ENCODE results near the gene TMUB2.

The TMUB2 gene

DNA sequence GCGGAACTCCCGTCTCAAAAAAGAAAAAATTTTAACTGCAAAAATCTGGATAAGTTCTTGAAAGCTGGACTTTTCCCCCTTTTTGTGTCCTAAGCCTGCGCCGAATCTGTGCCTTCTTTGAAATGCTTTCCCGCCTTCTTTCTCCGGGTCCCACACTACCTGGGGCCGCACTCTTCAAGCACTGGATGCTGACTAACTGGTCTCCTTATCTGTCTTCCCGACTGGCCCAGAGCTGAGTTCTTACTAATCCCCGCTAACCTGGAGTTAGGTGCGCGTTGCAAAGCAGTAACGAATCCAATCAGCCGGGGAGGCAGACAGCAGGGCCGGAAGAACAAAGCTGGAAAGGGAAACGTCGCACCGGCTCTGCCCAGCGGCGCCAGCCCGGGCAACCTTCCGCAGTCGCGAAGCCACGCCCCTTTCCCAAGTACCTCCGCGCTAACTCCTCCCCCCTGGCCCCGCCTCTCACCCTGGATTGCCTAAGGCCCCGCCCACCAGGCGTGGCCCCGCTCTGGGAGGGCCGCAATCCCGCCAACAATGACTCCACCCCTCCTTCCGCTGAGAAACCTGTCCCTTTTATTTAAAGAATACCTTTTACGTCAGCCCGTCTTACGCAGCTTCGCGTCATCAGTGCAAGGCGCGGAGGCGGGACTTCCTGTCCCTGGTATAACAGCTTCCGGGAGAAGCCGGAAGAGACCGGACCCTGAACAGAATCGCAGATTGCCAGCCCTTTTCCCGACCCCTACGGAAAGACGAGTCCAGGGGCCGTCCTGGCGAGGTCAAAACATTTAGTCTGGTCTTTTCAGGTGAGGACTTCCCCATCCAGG is at the start of gene TMUB2:
TMUB2 (plus strand) TSS at position 666 of the 824 bp plus-strand sequence. CDS start 737 bp downstream, outside the sequence.
- ChIA-PET CTCF (interaction anchor here (0.7 to 2.1 kb wide), 10 partner anchors 11 to 308 kb away, joined by 3 to 16 read pairs (median 4); no protein-coding TSS in a partner anchor), POLR2A (interaction anchor here (0.6 to 2.9 kb wide), 31 partner anchors 12 to 317 kb away, joined by 3 to 46 read pairs (median 5); partner anchors contain the start of genes ASB16, ATXN7L3, GPATCH8 and GRN)
- TF ChIP-seq, protein P1, sequence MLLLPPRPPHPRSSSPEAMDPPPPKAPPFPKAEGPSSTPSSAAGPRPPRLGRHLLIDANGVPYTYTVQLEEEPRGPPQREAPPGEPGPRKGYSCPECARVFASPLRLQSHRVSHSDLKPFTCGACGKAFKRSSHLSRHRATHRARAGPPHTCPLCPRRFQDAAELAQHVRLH (tag by site-specific recombination; IDR thresholded peaks at IDR 0.05), result peak; percentile 35; the same call in 1 of the 2 replicates
- TF ChIP-seq ZNF510 (tag by site-specific recombination; IDR thresholded peaks at IDR 0.05; ENCODE audit: insufficient replicate concordance), result no peak
- TF ChIP-seq ZSCAN30 (tag by site-specific recombination; IDR thresholded peaks at IDR 0.05), result no peak
- TF ChIP-seq REPIN1 (tag by site-specific recombination; IDR thresholded peaks at IDR 0.05; ENCODE audit: low read depth), result no peak
- TF ChIP-seq, protein P2, sequence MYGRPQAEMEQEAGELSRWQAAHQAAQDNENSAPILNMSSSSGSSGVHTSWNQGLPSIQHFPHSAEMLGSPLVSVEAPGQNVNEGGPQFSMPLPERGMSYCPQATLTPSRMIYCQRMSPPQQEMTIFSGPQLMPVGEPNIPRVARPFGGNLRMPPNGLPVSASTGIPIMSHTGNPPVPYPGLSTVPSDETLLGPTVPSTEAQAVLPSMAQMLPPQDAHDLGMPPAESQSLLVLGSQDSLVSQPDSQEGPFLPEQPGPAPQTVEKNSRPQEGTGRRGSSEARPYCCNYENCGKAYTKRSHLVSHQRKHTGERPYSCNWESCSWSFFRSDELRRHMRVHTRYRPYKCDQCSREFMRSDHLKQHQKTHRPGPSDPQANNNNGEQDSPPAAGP (tag by site-specific recombination; IDR thresholded peaks at IDR 0.05), result peak; percentile 55; the same call in 1 of the 2 replicates
- TF ChIP-seq ZNF600 (tag by site-specific recombination; IDR thresholded peaks at IDR 0.05), result peak; percentile 91
- TF ChIP-seq ZNF366 (tag by site-specific recombination; conservative IDR thresholded peaks at IDR 0.05), result peak; percentile 50; the same call in 1 of the 2 replicates
- TF ChIP-seq KLF8 (tag by site-specific recombination; IDR thresholded peaks at IDR 0.05), result peak; percentile 95
- peak; percentile 89 for TF ChIP-seq KLF9 (tag by site-specific recombination; IDR thresholded peaks at IDR 0.05; ENCODE audit: low read depth)
- TF ChIP-seq, protein P3, sequence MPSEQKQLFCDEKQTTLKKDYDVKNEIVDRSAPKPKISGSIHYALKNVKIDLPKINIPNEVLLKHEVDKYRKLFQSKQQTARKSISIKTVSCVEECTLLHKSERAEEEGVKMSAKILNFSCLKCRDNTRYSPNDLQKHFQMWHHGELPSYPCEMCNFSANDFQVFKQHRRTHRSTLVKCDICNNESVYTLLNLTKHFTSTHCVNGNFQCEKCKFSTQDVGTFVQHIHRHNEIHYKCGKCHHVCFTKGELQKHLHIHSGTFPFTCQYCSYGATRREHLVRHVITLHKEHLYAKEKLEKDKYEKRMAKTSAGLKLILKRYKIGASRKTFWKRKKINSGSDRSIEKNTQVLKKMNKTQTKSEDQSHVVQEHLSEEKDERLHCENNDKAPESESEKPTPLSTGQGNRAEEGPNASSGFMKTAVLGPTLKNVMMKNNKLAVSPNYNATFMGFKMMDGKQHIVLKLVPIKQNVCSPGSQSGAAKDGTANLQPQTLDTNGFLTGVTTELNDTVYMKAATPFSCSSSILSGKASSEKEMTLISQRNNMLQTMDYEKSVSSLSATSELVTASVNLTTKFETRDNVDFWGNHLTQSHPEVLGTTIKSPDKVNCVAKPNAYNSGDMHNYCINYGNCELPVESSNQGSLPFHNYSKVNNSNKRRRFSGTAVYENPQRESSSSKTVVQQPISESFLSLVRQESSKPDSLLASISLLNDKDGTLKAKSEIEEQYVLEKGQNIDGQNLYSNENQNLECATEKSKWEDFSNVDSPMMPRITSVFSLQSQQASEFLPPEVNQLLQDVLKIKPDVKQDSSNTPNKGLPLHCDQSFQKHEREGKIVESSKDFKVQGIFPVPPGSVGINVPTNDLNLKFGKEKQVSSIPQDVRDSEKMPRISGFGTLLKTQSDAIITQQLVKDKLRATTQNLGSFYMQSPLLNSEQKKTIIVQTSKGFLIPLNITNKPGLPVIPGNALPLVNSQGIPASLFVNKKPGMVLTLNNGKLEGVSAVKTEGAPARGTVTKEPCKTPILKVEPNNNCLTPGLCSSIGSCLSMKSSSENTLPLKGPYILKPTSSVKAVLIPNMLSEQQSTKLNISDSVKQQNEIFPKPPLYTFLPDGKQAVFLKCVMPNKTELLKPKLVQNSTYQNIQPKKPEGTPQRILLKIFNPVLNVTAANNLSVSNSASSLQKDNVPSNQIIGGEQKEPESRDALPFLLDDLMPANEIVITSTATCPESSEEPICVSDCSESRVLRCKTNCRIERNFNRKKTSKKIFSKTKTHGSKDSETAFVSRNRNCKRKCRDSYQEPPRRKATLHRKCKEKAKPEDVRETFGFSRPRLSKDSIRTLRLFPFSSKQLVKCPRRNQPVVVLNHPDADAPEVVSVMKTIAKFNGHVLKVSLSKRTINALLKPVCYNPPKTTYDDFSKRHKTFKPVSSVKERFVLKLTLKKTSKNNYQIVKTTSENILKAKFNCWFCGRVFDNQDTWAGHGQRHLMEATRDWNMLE (tag by site-specific recombination; conservative IDR thresholded peaks at IDR 0.05; ENCODE audit: low read depth), result peak; percentile 89
- TF ChIP-seq ZFP69B (tag by site-specific recombination; IDR thresholded peaks at IDR 0.05), result peak; percentile 71
- peak; percentile 55; the same call in 1 of the 2 replicates for TF ChIP-seq KLF16 (tag by site-specific recombination; IDR thresholded peaks at IDR 0.05)
- TF ChIP-seq ZNF549 (tag by site-specific recombination; IDR thresholded peaks at IDR 0.05), result no peak
- no peak for TF ChIP-seq ZNF211 (tag by site-specific recombination; IDR thresholded peaks at IDR 0.05; ENCODE audit: low read depth)
- TF ChIP-seq KLF1 (tag by site-specific recombination; IDR thresholded peaks at IDR 0.05), result peak; percentile 67
- TF ChIP-seq KLF10 (tag by site-specific recombination; IDR thresholded peaks at IDR 0.05), result peak; percentile 67; the same call in 1 of the 2 replicates
- 0 out of 2 replicates have a peak, but pooled peaks have one; percentile 28 for TF ChIP-seq ZNF837 (tag by site-specific recombination; IDR thresholded peaks at IDR 0.05)
- no peak for TF ChIP-seq ZSCAN5A (tag by site-specific recombination; IDR thresholded peaks at IDR 0.05)
- TF ChIP-seq, protein P4, sequence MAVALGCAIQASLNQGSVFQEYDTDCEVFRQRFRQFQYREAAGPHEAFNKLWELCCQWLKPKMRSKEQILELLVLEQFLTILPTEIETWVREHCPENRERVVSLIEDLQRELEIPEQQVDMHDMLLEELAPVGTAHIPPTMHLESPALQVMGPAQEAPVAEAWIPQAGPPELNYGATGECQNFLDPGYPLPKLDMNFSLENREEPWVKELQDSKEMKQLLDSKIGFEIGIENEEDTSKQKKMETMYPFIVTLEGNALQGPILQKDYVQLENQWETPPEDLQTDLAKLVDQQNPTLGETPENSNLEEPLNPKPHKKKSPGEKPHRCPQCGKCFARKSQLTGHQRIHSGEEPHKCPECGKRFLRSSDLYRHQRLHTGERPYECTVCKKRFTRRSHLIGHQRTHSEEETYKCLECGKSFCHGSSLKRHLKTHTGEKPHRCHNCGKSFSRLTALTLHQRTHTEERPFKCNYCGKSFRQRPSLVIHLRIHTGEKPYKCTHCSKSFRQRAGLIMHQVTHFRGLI (tag by site-specific recombination; IDR thresholded peaks at IDR 0.05), result peak; percentile 42; the same call in 1 of the 2 replicates
- TF ChIP-seq SP7 (tag by site-specific recombination; IDR thresholded peaks at IDR 0.05), result peak; percentile 54
- TF ChIP-seq ZNF175 (tag by site-specific recombination; IDR thresholded peaks at IDR 0.05), result no peak
- TF ChIP-seq ZNF692 (tag by site-specific recombination; IDR thresholded peaks at IDR 0.05), result peak; percentile 81
- TF ChIP-seq ZBTB20 (tag by site-specific recombination; IDR thresholded peaks at IDR 0.05), result peak; percentile 54; the same call in 1 of the 2 replicates
- peak; percentile 55; the same call in 1 of the 2 replicates for TF ChIP-seq ZNF341 (tag by site-specific recombination; IDR thresholded peaks at IDR 0.05; ENCODE audit: low read depth)
- TF ChIP-seq IKZF3 (tag by site-specific recombination; IDR thresholded peaks at IDR 0.05), result peak; percentile 34; the same call in 1 of the 2 replicates
- 0 out of 2 replicates have a peak, but pooled peaks have one; percentile 28 for TF ChIP-seq GFI1B (tag by site-specific recombination; IDR thresholded peaks at IDR 0.05)

More for the DNA sequence above, at the start of gene TMUB2:
- Histone ChIP-seq H3K9me3 (ENCODE audit: control insufficient read depth, insufficient read depth, low read depth, low read length) (no peaks in the 10 kb centered on the region), H3K4me1 (ENCODE audit: control insufficient read depth, insufficient read depth, low read length) (peaks cover 3% of the 10 kb centered on the region), H3K36me3 (ENCODE audit: control insufficient read depth in 2 of 2, insufficient read depth in 1 of 2, low read length in 2 of 2) (peaks cover 15 to 51% of the 10 kb centered on the region in 2 experiments), H3K4me3 (ENCODE audit: low read depth, low read length) (peak within 1 kb of the TSS; percentile 77), H3K27ac (ENCODE audit: extremely low read depth, low read depth, low read length) (peak within 1 kb of the TSS; percentile 91)

Data from HEK293 (cell line).